NCI-H1930 (cell line): Measurements from ENCODE around the gene PACS1.

Source experiments
- DNase-seq, 2 experiments: peaks; one replicate each; lab custom pipeline; 2025; lab: John Stamatoyannopoulos, UW

Gene PACS1

DNA sequence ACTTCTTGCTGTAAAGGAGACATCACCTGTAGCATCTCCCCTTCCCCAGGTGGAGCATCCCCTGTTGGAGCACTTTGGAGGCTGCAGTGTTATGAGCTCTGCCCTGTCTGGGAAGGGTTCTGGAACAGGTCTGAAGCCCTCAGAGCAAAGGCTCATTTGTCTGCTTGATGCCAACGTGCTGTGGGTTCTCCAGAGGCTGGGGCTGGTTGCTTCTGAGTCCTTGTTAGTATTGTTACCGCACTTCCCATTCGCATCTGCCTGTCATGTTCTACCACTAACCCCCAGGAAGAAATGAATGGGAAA lies 73.1 kb downstream of the PACS1 start:
- no peak for DNase-seq

DNA sequence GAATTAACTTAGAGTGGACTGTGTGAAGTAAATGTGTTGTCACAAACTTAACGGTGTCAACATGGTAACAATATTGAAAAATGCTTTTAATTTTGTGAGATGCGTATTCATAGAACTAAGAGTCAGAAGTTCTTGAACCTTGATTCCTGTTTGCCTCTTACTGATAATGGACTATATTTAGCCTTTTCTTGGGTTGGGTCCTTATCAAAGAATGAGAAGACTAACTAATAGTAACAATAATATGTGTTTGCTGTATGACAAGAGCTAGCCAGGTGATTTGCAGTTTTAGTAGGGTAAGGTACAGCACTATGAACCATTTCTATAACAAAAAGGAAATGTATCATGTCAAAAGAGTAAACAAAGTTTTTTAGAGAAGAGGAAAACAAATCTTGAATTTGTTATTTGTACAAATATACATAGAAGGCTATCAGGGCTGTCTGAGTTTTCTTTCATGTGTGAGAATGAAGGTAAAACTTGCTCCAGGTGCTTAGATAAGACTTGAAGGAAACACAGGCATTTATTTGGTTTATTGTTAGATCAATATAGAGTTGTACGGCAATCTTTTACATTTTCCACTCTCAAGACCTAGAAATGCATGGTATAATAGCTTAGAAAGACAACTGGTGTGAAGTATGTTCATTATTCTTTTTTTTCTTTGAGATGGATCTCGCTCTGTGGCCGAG lies 74.1 kb downstream of the PACS1 start:
- no peak for DNase-seq

DNA sequence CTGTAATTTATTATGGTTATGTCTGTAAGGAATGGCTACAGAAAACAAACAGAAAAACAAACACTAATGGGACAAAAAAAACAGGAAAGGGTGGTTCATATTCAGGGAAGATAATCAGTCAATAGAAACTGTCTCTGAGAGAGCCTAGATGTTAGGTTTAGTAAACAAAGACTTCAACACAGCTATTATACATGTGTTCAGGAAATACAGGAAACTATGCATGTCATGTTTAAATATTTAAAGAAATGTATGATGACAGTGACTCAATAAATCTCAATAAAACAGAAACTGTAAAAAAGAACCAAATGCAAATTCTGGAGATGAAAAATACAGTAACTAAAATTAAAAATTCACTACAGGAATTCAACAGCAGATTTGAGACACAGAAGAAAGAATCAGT lies 76.0 kb downstream of the PACS1 start:
- no peak for DNase-seq

DNA sequence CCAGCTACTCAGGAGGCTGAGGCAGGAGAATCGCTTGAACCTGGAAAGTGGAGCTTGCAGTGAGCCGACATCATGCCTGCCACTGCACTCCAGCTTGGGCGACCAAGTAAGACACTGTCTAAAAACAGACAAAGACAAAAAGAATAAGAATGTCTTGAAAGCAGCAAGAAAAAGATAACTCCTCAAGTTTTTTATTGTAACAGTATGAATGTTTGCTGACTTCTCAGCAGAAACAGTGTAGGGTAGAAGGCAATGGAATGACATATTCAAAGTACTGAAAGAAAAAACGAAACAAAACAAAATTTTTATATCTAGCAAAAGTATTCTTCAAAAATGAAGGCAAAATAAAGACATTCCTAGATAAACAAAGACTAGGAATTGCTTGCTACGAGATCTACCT lies 76.9 kb downstream of the PACS1 start:
- no peak for DNase-seq

DNA sequence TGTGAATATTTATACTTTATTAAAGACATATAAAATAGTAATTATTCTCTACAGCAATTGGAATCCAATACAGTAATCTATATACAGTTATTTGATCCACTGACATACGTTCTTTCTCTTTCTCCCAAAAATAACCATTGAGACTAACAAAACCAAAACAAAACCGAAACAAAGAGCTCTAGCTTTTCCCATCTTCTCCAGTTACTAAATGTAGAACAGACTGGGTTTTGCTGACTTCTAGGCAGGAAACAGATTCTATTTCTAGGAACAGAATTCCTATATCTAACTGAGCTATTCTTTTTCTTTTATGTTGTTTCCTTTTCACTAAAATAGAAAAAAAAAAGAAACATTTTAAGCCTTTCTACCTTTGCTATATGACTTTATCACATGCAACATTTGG lies 80.1 kb downstream of the PACS1 start:
- DNase-seq = no peak

DNA sequence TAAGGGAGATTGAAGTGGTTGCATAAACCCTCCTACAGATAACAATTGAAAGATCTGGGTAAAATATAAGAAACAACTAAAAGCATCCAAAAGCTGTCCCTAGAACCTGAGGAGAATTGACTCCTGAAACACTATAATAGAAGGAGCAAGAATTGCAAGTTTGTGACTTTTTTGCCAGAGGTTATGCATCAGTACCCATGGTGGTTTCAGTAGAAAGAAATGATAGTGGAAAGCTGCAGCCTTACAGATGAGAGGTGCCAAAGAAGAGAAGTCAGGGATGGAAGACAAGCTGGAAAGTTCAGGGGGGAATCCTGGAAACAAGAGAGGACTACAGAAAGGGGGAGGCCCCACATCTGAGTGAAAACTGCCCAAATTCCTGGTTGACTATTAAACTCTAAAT lies 80.7 kb downstream of the PACS1 start:
- no peak for DNase-seq

DNA sequence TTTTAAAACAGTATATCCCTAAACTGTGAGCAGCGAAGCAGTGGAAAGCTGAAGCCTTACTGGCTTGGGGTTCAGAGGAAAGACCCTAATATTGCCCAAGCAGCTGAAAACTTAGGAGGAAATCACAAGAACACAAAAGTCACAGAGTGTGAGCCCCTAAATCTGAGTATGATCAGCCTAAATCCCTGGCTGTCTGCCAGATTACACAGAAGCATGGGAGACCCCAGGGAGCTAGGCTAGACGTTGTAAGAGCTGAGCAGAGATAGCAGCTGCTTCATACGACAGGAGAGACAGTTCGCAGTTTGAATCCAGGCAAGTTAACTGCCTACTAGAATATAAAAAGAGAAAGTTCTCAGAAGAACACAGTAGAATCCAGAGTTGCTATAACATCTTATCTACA lies 81.2 kb downstream of the PACS1 start:
- DNase-seq = no peak

DNA sequence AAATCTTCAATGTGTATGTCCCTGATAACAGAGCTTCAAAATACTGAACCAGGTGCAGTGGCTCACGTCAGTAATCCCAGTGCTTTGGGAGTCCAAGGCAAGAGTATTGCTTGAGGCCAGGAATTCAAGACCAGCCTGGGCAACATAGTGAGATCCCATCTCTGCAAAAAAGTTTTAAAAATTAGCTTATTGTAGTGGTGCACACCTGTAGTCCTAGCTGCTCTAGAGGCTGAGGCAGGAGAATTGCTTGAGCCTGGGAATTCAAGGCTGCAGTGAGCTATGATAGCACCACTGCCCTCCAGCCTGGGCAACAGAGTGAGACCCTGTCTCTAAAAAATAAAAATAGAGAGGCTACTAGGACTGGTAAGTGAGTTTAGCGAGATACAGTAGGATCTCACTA lies 84.0 kb downstream of the PACS1 start:
- DNase-seq = no peak

DNA sequence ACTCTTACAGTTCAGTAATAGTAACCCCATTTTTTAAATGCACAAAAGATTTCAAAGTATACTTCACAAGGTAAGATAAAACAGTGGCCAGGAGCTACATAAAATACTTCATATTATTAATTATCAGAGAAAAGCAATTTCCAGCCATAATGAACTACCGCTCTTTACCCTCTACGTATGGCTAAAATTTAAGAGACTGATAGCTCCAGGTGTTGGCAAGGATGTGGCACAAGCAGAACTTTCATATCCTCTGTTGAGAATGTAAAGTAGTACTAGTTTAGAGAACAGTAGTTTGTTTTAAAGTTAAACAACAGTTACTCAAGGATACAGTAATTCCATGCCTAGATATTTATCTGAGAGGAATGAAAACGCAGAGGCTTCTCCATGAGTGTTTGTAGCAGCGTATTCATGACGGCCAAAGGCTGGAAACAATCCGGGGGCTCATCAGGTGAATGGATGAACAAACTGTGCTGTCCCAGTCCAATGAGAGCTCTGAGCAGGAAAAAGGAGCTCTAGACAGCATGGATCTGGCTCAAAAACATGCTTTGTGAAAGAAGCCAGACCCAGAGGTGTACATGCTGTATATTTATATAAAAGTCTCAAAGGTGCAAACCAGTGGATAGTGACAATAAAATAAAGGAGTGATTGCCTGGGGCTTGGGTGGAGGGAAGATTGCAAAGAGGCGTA lies 85.5 kb downstream of the PACS1 start:
- DNase-seq = no peak

DNA sequence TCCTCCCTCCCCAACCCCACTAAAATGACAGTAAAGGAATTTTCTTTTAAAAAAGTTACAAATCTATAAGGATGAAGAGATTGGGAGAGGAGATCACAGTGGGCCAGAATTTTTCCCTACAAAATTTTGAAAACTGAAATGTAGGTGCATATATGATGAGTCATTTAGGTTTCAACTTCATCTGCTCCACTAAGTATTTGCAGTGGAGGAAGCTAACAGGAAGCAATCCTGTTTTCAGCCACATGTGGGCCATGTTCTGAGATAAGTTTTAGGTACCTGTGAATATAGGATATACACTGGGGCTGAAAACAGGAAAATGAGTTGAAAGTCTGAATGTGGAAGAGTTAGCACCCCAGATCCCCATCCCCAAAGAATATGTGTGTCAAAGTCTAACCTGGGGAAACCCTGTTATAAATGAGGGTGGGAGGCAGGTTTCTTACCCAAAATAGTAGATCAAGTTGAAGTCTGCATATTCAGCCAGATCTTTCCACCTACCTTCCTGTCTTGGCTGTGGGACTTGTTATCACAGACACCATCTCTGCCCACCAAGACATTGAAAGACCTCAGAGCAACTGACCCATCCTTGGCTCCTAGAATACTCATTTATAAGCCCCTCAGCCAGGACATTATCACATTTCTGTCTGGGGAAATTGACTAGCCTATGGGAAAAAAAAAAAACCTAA lies 87.3 kb downstream of the PACS1 start:
- no peak for DNase-seq

DNA sequence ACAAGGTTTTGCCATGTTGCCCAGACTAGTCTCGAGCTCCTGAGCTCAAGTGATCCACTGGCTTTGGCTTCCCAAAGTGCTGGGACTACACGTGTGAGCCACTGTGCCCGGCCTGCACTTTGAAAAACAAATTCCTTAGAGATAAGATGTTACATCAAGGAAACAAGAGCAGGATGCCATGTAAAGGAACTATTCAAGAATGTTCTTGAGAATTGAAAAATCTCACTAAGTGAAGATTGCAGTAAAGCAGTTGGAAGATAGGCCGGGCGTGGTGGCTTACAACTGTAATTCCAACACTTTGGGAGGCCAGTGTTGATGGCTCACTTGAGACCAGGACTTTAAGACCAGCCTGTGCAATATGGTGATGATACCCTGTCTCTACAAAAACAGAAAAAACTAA lies 88.1 kb downstream of the PACS1 start:
- DNase-seq = no peak

DNA sequence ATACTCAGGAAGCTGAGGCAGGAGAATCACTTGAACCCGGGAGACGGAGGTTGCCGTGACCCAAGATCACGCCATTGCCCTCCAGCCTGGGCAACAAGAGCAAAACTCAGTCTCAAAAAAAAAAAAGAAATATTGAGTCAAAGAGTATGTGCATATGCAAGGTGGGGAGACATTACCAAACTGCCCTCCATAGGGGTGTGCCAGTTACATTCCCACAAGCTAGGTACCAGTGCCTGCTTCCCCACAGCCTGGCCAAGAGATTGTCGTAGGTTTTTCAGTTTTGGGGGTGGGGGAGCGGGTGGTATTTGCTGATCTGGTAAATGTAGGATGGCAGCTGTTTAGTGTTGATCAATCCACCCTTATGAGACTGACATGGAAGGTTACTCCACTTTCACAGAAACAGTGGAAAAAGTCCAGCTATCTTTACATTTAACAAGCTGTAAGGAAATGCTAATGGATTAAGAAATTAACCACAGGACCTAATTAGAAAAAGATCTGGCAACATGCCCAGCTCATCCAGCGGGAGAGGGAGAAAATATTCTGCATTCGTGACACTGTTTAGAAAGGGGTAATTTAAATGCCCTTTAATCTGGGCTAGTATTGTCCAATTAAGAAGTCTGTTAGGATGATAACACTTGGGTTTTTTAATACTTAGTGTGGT lies 89.4 kb downstream of the PACS1 start:
- DNase-seq = no peak

DNA sequence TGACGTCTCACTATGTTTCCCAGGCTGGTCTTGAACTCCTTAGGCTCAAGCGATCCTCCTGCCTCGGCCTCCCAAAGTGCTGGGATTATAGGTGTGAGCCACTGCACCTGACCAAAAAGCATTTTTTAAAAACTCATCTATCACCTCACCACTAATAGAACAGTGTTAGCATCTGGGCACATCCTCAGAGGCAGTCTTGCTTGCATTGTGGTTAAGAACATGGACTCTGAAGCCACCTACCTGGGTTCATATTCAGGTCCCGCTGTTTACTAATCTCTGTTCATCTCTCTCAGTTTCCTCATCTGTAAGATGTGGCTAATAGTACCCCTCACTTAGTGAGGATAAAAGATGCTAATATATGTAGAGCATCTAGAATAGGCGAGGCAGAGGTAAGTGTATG lies 90.6 kb downstream of the PACS1 start:
- DNase-seq = no peak

DNA sequence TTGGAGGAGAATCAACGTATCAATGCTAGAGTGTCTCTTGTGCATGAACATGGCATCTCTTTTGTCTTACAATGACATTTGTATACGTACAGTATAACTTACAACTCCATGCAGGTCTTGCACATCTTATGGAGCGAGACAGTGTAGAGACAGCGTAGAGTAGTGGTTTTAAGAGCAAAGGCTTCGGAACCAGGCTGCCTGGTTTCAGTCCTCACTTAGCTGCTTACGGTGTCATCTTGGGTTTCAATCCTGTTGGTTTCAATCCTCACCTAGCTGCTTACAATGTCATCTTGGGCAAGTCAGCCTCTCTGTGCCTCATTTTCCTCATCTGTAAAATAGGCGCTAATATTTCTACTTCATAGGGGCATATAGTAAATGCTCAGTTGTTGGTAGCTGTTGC lies 98.2 kb downstream of the PACS1 start:
- DNase-seq = no peak

DNA sequence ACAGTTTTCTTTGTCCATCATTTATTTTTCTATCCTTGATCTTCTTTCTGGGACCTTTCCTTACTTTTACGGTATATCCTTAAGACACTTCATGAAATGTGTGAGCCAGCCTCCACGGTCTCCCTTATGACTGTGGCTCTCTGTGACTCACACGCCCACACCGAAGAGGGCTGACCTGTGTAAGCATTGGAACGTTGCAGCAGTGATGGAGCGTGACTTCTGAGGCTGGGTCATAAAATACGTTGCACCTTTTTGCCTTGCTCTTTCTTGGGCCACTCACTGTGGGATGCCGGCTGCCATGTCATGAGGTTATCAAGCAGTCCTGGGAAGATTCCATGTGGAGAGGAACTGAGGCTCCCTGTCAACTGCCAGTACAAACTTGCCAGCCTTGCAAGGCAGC lies 102.1 kb downstream of the PACS1 start:
- DNase-seq = no peak

DNA sequence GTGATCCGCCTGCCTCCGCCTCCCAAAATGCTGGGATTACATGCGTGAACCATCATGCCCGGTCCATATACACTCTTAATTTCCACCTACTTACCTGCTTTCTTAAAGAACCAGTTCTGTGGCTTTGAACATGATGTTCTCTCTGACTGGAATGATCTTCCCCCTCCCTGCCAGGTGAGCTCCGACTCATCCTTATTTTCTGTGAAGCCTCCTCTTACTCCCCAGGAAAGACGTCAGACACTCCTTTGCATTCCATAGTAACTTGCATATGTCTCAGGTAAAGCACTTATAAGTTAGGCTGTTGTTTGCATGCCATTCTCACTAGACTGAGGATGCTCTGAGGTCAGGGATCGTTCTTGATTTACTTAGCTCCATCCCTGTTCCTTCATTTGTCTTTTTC lies 106.6 kb downstream of the PACS1 start:
- no peak for DNase-seq

DNA sequence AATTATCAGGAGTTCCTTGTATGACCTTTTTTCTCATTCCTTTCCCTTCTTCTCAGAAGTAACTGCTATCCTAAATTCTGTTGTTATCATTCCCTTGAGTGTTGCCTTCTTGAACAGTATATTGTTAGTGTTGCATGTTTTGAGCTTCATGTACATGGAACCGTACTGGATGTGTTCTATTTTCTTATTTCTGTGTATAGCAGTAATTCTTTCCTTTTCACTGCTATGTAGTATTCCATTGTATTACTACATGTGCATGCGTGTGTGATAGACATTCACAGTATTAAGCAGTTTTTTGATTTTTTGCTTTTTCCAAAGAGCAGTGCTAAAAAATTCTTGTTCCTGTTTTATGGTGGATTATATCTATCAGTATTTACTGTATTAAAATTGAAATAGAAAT lies 108.1 kb downstream of the PACS1 start:
- DNase-seq = no peak

DNA sequence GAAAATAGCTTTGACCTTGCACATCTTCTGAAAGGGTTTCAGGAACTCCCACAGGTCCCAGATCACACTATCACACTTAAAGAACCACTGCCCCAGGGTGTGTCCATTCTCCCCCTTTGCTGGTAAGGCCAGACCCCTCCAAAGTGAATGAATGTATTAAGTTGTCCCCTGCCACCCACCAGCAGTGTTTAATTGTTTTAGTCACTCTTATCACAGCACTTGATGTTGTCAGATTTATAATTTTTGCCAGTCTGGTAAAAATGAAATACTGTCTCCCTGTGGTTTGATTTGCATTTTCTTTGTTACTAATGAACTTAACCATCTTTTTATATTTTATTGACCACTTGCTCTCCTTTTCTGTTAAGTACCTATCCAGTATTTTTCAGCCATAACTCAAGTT lies 108.8 kb downstream of the PACS1 start:
- no peak for DNase-seq

DNA sequence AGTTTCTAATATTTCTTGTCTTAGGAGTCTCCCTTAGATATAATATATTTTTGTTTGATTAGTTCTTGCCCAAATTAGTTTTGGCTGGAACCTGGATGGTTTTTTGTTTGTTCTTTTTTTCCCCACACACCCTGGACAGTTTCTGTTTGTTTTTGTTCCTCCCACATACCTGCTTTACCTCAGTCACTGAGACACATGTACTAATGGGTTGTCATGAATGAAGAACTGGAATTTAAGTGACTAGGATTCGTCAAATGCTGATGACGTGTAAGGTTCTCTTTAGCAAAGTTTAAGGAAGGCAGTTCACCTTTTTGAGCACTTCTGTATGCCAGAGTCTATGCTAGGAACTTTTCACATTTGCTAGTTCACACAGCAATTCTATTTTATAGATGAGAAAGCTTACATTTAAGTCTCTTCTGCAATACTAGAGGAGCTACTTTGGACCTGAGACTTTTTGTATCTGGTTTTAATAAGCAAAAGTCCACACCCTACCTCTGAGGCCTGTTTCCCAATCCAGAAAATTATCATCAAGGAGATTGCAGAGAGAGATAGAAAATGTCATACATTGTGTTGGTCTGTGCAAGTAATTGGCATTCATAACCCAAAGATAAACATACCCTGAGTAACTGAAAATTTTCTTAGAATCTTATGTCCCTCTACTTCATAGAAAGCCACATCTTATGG lies 111.7 kb downstream of the PACS1 start:
- DNase-seq = no peak

DNA sequence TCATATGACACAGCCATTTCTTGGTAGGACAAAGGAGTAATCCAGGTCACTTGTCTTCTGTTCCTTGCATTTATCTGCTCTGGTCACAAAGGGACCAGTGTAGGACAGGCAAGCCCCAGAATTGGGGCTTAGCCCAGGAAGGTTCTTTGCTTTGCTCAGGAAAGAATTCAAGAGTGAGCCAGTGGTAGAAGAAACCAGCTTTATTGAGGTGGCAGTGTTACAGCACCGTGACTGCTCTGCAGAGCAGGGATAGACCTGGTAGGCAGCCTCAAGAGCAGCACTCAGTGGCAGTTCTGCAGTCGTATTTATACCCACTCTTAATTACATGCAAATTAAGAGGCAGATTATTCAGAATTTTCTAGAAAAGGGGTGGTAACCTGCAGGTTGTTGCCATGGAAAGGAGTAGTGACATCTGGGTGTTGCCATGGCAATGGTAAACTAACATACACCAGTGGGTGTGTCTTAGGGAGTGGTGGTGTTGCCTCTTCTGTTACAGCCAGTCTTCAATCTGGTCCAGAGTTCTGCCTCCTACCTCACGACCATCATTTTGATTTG lies 113.5 kb downstream of the PACS1 start:
- DNase-seq = no peak

DNA sequence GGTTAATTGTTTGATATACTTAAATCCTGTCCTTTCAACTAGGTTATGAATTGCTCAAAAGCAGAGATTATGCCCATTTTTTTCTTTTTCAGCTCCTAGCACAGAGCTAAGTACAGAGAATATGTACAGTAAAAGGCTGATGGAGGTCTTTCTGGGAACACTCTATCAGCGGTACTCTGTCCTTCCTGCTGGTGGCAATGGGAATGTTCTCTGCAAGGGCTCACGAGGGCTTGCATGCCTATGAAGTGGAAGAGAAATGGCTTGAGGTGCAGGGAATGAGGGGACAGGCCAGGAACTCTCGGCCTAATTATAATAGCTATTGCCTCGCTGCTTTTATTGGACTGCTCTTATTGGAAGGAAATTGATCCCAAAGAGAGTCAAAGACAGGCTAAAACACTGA lies 114.7 kb downstream of the PACS1 start:
- no peak for DNase-seq

DNA sequence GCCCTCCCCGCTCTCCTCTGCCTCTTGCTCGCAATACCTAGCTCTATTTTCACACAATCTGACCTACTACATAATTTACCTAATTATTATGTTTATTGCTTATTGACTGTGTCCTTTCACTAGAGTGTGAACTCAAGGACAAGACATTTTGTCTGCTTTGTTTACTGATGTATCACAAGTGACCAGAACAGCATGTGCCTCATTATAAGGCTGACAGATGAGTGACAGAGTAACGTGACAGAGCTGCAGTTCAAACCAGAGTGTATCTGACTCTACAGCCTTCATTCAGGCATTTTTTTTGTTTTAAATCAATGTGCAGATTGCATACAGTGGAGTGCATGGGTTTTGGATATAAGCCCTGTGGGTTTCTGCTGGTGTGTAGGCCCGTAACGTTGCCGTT lies 116.4 kb downstream of the PACS1 start:
- DNase-seq = no peak
